ENCODE results near the gene ARHGAP4.

Gene ARHGAP4

DNA sequence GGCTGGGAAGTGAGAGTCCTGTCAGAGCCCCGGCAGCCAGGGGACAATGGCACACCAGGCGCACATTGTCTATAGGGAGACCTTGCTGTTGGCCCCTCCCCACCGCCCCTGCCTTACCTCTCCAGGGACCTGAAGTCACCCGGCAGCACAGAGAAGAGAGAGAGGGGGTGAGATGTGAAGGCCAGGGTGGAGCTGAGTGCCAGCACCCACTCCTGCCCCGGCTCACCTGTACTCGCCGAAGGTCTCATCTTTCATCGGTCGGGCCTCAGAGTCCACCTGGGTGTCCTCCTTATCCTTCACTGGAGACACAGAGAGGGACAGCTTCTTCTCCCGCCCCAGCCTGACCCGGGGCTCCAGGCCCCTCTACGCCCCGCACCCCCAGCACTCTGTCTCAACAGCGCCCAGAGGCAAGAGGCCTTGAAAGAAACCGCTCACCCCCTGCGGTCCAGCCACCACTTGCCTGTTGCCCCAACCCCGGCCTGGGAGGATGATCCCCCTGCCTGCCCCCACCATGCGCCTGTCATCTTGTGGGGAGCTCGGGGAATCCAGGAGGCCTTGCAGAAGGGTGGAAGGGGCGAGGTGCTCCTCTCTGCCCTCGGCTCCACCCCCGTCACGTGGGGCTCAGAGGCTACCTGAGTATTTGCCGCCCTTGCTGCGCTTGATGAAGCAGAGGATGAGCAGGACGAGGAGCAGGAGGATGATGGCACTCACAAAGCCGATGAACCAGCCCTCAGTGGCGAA, 62.6 kb downstream of the ARHGAP4 start:
- no peak for DNase-seq

DNA sequence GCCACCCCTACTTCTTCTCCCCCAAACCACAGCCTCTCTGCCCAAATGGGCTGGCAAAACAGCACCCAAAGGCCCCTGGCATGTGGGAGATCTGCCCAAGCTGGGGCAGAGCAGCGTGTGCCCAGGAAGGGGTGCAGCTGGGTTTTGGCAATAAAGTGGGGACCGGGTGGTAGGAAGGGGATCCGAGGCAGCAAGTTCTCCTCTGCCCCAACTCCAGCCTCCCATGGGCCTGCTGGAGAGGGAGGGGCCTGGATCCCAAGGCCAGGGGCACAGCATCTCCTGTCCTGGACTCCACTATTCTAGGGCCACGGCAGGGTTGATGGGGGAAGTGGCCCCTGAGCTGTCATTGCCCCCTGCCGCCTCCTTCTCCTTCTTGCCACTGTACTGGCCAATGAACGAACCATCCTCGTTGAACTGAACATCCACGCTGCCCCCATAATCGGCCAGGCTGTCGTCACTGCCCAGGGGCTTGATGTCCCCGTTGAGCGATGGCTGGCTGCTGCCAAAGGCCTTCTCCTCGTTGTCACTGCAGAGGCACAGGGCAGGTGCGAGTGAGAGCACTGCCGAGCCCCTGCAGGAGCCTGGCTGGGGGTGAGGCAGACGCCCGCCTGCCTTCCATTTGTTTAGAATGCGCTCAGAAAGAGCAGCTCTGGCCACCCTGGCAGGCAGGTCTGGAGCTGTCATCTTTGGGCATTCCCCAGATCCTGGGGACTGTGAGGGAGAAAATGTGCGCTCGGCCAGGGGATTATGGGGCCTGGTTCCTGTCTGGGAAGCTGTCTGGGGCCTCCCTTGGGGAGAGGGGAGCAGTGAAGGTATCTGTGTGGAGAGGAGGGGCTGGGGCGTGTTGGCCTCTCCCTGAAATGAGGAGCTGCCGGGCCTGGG, 63.5 kb downstream of the ARHGAP4 start:
- no peak for DNase-seq

DNA sequence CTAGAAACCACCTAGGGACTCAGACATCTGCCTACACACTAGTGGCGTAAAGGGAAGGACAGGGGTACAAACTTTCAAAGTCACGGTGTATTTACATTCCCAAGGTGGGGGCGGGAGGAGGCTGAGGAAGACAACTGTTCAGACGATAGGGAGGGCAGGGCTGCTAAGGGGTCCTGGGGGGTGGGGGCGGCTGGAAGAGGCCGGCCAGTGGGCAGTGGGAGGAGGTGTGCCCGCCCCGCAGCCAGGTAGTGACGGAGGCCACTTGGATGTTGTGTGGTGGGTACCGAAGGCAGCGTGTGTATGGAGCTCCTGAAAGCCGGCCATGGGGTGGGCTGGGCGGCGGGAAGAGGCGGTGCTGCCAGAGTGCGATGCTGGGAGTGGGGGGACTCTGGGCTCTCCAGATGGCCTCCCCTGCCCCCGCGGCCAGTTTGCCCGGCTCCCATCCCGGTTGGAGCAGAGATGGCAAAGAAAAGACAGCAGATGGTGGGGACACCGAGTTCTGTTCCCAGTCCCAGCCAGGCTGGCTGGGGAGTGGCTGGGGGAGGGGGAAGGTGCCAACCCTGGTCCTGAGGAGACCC, 64.2 kb downstream of the ARHGAP4 start:
- no peak for DNase-seq

DNA sequence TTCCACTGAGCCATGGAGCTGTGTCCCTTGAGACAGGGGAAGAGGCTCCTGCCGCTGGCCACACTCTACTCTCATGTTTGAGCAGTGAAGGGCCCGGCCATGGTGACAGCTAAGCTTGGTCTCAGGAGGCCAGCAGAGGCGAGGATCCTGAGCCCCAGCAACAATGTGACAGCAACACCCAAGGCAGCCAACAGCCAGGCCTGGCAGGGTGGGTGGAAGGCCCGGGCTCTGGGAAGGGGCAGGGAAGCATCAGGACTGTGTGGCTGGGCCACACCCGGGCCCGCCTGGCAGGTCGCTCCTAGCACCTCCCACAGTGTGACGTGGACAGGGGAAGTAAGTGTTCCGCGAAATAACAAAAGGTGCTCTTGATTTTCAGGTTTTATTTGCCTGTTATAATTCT, 64.9 kb downstream of the ARHGAP4 start:
- DNase-seq = no peak
